Neural progenitor cell (in vitro differentiated cells): ENCODE measurements around the gene SEMA4D. TPM values are rescaled to one million over a fixed set of nuclear protein-coding genes. Genes with fewer than 3 reads are reported as not detected.

Source experiments
- DNase-seq: peaks from one replicate; pipeline ENCODE4 v3.0.0-alpha.2; 2016; ENCODE audit warnings: low spot score
- H2AFZ ChIP-seq: fragments of 200-600 bp; sonication (generic); replicated peaks from 2 replicates; pipeline ENCODE4 v1.6.1; 2016; ENCODE audit warnings: antibody characterized with exemption
- H3F3A ChIP-seq: fragments of 200-600 bp; sonication (generic); 2 replicates; pipeline ENCODE4 v1.6.1; 2016; ENCODE audit warnings: antibody characterized with exemption, low read depth
- H3K27ac ChIP-seq: fragments of 200-600 bp; sonication (generic); 2 replicates; pipeline ENCODE4 v1.5.1; 2016; ENCODE audit warnings: mild to moderate bottlenecking
- H3K27me3 ChIP-seq: fragments of 200-600 bp; sonication (generic); 2 replicates; pipeline ENCODE4 v1.6.1; 2016; ENCODE audit warnings: mild to moderate bottlenecking, moderate library complexity
- H3K36me3 ChIP-seq: fragments of 200-600 bp; sonication (generic); 2 replicates; pipeline ENCODE4 v1.5.1; 2016
- H3K4me1 ChIP-seq: fragments of 200-600 bp; sonication (generic); 2 replicates; pipeline ENCODE4 v1.6.1; 2016; ENCODE audit warnings: mixed run types
- H3K4me2 ChIP-seq: fragments of 200-600 bp; sonication (generic); 2 replicates; pipeline ENCODE4 v1.6.1; 2016
- H3K4me3 ChIP-seq: fragments of 200-600 bp; sonication (generic); 2 replicates; pipeline ENCODE4 v1.5.1; 2016
- H3K79me2 ChIP-seq: fragments of 200-600 bp; sonication (generic); 2 replicates; pipeline ENCODE4 v1.6.1; 2016; ENCODE audit warnings: low read depth
- H3K9ac ChIP-seq: fragments of 200-600 bp; sonication (generic); 2 replicates; pipeline ENCODE4 v1.6.1; 2016
- H3K9me3 ChIP-seq: fragments of 200-600 bp; sonication (generic); 2 replicates; pipeline ENCODE4 v1.5.1; 2016; ENCODE audit warnings: low read depth
- H4K20me1 ChIP-seq: fragments of 200-600 bp; sonication (generic); 2 replicates; pipeline ENCODE4 v1.6.1; 2016; ENCODE audit warnings: low read depth
- H3K27ac Mint-ChIP-seq: 3 replicates; pipeline ENCODE4 v1.8.0; 2021; ENCODE audit warnings: mixed read lengths
- H3K27me3 Mint-ChIP-seq: 2 replicates; pipeline ENCODE4 v1.8.0; 2022; ENCODE audit warnings: low read depth, mild to moderate bottlenecking, inconsistent platforms, moderate library complexity, mixed read lengths; ENCODE audit not compliant: insufficient read depth
- H3K36me3 Mint-ChIP-seq: 3 replicates; pipeline ENCODE4 v1.8.0; 2021; ENCODE audit warnings: mixed read lengths
- H3K4me1 Mint-ChIP-seq: 3 replicates; pipeline ENCODE4 v1.8.0; 2021; ENCODE audit warnings: mixed read lengths
- H3K4me3 Mint-ChIP-seq: 3 replicates; pipeline ENCODE4 v1.8.0; 2021; ENCODE audit warnings: mild to moderate bottlenecking, moderate library complexity, mixed read lengths
- H3K9me3 Mint-ChIP-seq: 3 replicates; pipeline ENCODE4 v1.8.0; 2020; ENCODE audit warnings: mixed read lengths
- EZH2 ChIP-seq: fragments of 200-600 bp; sonication (generic); IDR thresholded peaks from 2 replicates; pipeline ENCODE4 v1.6.1; 2017; ENCODE audit warnings: antibody characterized with exemption, mild to moderate bottlenecking, moderate library complexity
- EZH2phosphoT487 ChIP-seq: fragments of 200-600 bp; sonication (generic); IDR thresholded peaks from 2 replicates; pipeline ENCODE4 v1.6.1; 2017; ENCODE audit warnings: antibody characterized with exemption
- total RNA-seq: library from RNA; depleted of rRNA; stranded (reverse); fragments of >200 nt; gene quantifications from 2 replicates; pipeline ENCODE4 v1.2.3, GENCODE V29; 2015; ENCODE audit warnings: low replicate concordance
- TF ChIP-seq, protein P1 (sequence below): fragments of 200-600 bp; sonication (generic); IDR thresholded peaks from 2 replicates; pipeline ENCODE4 v1.5.1; 2017; ENCODE audit warnings: antibody characterized with exemption, mild to moderate bottlenecking

SEMA4D gene
- total RNA-seq, 1 donor from 2014 or later, result 19.1 TPM

DNA sequence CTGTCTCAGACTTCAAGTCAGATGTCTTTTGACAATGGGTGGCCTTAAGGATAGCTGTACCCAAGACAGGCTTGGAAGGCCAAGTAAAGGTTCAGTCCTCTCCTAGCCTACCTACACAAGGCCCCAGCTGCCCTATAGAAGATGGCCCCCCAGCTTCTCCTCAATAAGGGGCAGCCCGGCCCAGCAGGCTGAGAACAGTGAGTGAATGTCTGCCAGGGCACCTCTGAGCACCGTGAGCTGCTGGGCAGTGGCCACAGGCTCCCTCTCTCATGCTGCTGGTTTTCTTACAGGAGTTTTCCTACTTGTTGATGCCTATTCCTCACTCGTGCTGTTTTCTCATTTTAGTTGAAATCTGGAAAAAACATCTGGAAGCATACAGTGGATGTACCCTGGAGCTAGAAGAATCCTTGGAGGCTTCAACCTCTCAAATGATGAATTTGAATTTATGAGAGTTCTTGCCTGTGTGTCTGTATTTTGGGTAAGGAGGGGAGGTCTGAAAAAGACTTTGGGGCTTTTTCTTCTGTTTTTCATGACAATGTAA, 139.5 kb downstream of the SEMA4D start:
- Mint-ChIP-seq H3K4me3 (no peak overlapping the region), H3K4me1 (peaks cover 29% of the 10 kb centered on the region), H3K27ac (no peak overlapping the region), H3K36me3 (peaks cover 33% of the 10 kb centered on the region), H3K27me3 (peaks cover 2% of the 10 kb centered on the region), H3K9me3 (no peaks in the 10 kb centered on the region)
- peaks cover 14% of the 10 kb centered on the region for H4K20me1 ChIP-seq
- H3K4me1 ChIP-seq, result peaks cover 17% of the 10 kb centered on the region
- H3K4me2 ChIP-seq, result no peak overlapping the region
- no peak overlapping the region for H3K4me3 ChIP-seq
- H3K27me3 ChIP-seq, result no peaks in the 10 kb centered on the region
- H3K27ac ChIP-seq, result no peak overlapping the region
- no peak overlapping the region for H3K9ac ChIP-seq
- no peaks in the 10 kb centered on the region for H3K36me3 ChIP-seq
- no peak for DNase-seq
- peaks cover 14% of the 10 kb centered on the region for H3F3A ChIP-seq
- no peak for TF ChIP-seq EZH2
- TF ChIP-seq EZH2phosphoT487, result no peak
- TF ChIP-seq, protein P1, sequence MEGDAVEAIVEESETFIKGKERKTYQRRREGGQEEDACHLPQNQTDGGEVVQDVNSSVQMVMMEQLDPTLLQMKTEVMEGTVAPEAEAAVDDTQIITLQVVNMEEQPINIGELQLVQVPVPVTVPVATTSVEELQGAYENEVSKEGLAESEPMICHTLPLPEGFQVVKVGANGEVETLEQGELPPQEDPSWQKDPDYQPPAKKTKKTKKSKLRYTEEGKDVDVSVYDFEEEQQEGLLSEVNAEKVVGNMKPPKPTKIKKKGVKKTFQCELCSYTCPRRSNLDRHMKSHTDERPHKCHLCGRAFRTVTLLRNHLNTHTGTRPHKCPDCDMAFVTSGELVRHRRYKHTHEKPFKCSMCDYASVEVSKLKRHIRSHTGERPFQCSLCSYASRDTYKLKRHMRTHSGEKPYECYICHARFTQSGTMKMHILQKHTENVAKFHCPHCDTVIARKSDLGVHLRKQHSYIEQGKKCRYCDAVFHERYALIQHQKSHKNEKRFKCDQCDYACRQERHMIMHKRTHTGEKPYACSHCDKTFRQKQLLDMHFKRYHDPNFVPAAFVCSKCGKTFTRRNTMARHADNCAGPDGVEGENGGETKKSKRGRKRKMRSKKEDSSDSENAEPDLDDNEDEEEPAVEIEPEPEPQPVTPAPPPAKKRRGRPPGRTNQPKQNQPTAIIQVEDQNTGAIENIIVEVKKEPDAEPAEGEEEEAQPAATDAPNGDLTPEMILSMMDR, result no peak
- H3K79me2 ChIP-seq, result no peaks in the 10 kb centered on the region
- H2AFZ ChIP-seq, result no peak overlapping the region
- H3K9me3 ChIP-seq, result no peaks in the 10 kb centered on the region

GRCh38 chr9:89357331-89358197, 140.3 kb downstream of the SEMA4D start:
- H3K27ac Mint-ChIP-seq, result no peak overlapping the region
- Histone ChIP-seq H3K4me1 (peaks cover 17% of the 10 kb centered on the region), H2AFZ (no peak overlapping the region), H3K79me2 (no peaks in the 10 kb centered on the region), H3K27ac (no peak overlapping the region), H3F3A (peaks cover 14% of the 10 kb centered on the region), H3K9ac (no peak overlapping the region), H3K4me2 (no peak overlapping the region), H4K20me1 (peaks cover 16% of the 10 kb centered on the region), H3K4me3 (no peak overlapping the region), H3K36me3 (peaks cover 2% of the 10 kb centered on the region), H3K9me3 (no peaks in the 10 kb centered on the region), H3K27me3 (no peaks in the 10 kb centered on the region)
- DNase-seq, result no peak
- no peak overlapping the region for H3K4me3 Mint-ChIP-seq
- peaks cover 29% of the 10 kb centered on the region for H3K4me1 Mint-ChIP-seq
- TF ChIP-seq EZH2 (no peak), EZH2phosphoT487 (no peak)
- TF ChIP-seq, protein P1, result no peak
- H3K36me3 Mint-ChIP-seq, result peaks cover 35% of the 10 kb centered on the region
- no peaks in the 10 kb centered on the region for H3K9me3 Mint-ChIP-seq
- H3K27me3 Mint-ChIP-seq, result peaks cover 2% of the 10 kb centered on the region

DNA sequence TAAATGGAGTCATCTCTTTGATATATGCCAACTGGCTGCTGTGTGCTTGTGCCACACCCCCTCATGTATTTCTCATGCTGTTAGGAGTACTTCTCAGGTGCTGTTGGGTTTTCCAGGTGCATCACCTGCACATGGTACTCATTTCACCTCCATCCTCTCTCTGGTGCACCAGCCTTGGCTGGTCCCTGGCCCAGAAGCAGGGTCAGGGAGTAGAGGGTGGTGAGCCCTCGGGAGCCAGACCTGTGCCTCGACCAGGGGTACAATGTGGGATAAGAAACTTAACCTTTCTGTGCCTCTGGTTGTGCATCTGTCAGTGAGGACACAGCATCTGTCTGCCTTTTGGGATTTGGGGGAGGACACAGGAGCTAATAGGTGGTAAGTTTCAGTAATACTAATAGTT, 141.1 kb downstream of the SEMA4D start:
- Mint-ChIP-seq H3K9me3 (no peaks in the 10 kb centered on the region), H3K27ac (no peak overlapping the region), H3K4me3 (no peak overlapping the region), H3K4me1 (peaks cover 29% of the 10 kb centered on the region), H3K36me3 (peaks cover 39% of the 10 kb centered on the region), H3K27me3 (peaks cover 2% of the 10 kb centered on the region)
- H3K4me2 ChIP-seq, result no peak overlapping the region
- no peak overlapping the region for H3K9ac ChIP-seq
- H4K20me1 ChIP-seq, result peaks cover 16% of the 10 kb centered on the region
- no peak for TF ChIP-seq EZH2
- TF ChIP-seq EZH2phosphoT487, result no peak
- TF ChIP-seq, protein P1, result no peak
- H3K27ac ChIP-seq, result no peak overlapping the region
- H3F3A ChIP-seq, result peaks cover 14% of the 10 kb centered on the region
- no peak for DNase-seq
- no peaks in the 10 kb centered on the region for H3K9me3 ChIP-seq
- no peaks in the 10 kb centered on the region for H3K27me3 ChIP-seq
- H2AFZ ChIP-seq, result no peak overlapping the region
- peaks cover 4% of the 10 kb centered on the region for H3K36me3 ChIP-seq
- peaks cover 17% of the 10 kb centered on the region for H3K4me1 ChIP-seq
- no peak overlapping the region for H3K4me3 ChIP-seq
- H3K79me2 ChIP-seq, result no peaks in the 10 kb centered on the region
